ENCODE data around the gene ALKBH1. TPM values are rescaled to one million over a fixed set of nuclear protein-coding genes. Genes with fewer than 3 reads are reported as not detected.
"Not testable (repeated sequence)": the region's sequence is repeated elsewhere in the genome, so short reads cannot be mapped to it uniquely, and the experiment has no call there.

ALKBH1 gene
- polyA plus RNA-seq, 1 donor from 2014 or later = 10.2 TPM

DNA sequence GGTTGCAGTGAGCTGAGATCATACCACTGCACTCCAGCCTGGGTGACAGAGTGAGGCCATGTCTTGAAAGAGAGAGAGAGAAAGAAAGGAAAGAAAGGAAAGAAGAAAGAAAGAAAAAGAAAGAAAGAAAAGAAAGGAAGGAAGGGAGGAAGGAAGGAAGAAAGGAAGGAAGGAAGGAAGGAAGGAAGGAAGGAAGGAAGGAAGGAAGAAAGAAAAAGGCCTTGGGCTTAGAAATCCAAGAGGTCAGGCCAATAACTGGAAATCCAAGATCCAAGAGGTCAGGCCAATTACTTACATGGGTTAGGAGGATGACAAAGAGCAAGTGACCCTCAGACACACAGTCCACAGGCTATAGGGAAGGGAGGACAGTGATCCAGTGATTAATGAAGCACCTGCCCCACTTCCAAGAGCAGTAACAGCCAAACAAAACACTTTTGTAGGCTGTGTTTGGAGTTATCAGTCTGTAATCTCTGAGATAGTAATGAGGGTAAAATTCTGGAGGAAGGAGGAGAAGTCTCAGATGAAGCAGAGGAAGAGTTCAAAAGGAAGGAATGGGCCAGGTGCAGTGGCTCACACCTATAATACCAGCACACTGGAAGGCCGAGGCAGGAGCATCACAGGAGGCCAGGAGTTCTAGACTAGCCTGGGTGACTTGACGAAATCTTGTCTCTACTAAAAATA lies 59.2 kb downstream of the ALKBH1 start:
- H3K9me3 Mint-ChIP-seq = peaks cover 0 to 8% (median 1%) of the 10 kb centered on the region in 3 donors
- no peaks in the 10 kb centered on the region for H3K36me3 Mint-ChIP-seq
- no peak overlapping the region for H3K27ac Mint-ChIP-seq
- H3K4me3 Mint-ChIP-seq = no peak overlapping the region
- peaks cover 0 to 4% (median 0%) of the 10 kb centered on the region in 3 donors for H3K4me1 Mint-ChIP-seq
- H3K27me3 Mint-ChIP-seq = no peaks in the 10 kb centered on the region

DNA sequence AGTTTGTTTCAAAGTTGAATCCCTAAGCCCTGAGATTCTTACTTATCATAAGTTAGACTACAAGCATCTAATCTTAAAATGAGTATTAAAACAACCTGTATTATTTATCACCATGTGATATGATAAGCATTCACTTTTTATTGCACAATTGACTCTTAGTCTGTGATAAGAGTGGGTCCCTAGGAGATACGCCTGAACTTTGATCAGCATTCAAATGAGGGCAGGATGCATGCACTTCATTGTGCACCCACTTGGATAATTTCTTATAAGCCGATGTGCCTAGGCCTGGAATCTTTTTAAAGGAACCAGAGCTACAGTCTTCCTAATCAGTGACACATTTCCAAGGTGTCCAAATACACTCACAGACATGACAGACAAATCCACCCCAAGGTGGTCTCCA lies 60.0 kb downstream of the ALKBH1 start:
- Mint-ChIP-seq H3K4me1 (peaks cover 0 to 4% (median 0%) of the 10 kb centered on the region in 3 donors), H3K27me3 (no peaks in the 10 kb centered on the region), H3K36me3 (no peaks in the 10 kb centered on the region), H3K9me3 (peaks cover 0 to 8% (median 1%) of the 10 kb centered on the region in 3 donors), H3K4me3 (no peak overlapping the region), H3K27ac (no peak overlapping the region)

DNA sequence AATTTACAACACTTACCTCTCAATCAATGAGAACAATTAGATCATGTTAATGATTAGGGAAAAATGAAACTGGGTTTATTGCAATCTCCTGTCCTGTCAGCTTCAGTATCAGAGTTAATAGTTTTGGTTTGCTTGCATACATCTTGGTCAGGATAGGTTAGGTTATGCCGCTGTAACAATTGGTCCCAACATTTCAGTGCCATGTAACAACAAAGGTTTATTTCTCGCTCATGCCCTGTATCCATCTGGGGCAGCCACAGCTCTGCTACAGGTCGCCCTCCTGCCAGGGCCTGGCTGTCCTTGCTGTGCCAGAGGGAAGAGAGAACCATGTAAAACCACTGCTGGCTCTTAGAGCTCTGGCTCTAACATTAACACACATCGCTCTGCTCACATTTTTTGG lies 60.9 kb downstream of the ALKBH1 start:
- no peak overlapping the region for H3K27ac Mint-ChIP-seq
- H3K9me3 Mint-ChIP-seq = peaks cover 0 to 8% (median 1%) of the 10 kb centered on the region in 3 donors

DNA sequence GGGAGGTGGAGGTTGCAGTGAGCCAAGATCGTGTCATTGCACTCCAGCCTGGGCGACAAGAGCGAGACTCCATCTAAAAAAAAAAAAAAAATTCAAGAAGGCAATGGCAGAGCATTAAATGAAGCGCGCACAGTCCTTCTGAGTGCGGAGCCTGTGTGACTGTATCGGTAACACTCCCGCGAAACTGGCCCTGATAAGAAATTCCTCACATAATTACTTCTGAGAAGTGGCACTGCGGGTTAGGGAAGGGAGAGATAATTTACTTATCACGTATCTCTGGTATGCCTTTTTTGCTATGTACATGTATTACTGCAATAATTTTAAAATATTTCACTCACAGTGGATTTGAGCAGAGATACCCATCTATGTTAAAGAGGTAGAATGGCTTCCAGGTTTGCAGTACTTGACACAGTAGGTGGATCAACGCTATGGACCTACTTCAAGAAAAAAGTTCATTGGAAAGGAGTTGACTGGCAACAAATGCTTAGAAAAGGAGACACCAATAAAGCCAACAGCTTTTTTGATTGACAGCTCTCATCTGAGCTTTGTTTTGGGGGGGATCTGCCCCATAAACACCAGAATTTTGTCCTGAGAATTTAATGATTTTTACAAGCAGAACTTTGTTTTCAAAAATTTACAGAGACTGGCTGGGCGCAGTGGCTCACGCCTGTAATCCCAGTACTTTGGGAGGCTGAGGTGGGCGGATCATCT lies 62.1 kb downstream of the ALKBH1 start:
- no peak overlapping the region for H3K27ac Mint-ChIP-seq
- peaks cover 2% of the 10 kb centered on the region for H3K36me3 Mint-ChIP-seq
- H3K27me3 Mint-ChIP-seq = no peaks in the 10 kb centered on the region
- H3K9me3 Mint-ChIP-seq = peaks cover 0 to 8% (median 1%) of the 10 kb centered on the region in 3 donors
- no peak overlapping the region for H3K4me3 Mint-ChIP-seq
- H3K4me1 Mint-ChIP-seq = peaks cover 12 to 16% (median 13%) of the 10 kb centered on the region in 3 donors

More for the DNA sequence above, 60.9 kb downstream of the ALKBH1 start:
- Mint-ChIP-seq H3K36me3 (no peaks in the 10 kb centered on the region), H3K27me3 (no peaks in the 10 kb centered on the region), H3K4me3 (no peak overlapping the region), H3K4me1 (peaks cover 5 to 8% (median 5%) of the 10 kb centered on the region in 3 donors)

DNA sequence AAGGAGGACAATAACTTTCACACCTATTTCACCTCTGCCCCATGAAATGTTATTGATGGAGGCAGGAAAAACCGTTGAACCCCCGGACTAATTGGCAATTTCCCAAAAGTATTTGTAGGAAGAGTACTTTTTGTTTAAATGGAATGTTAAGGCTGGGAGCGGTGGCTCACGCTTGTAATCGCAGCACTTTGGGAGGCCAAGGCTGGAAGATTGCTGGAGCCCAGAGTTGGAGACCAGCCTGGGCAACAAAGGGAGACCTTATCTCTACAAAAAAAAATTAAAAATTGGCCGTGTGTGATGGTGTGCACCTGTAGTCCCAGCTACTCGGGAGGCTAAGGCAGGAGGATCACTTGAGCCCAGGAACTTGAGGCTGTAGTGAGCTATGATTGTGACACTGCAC lies 65.4 kb downstream of the ALKBH1 start:
- peaks cover 12 to 16% (median 13%) of the 10 kb centered on the region in 3 donors for H3K4me1 Mint-ChIP-seq
- peak overlapping the region in 2 of 3 donors; percentile 92 to 97 for H3K27ac Mint-ChIP-seq
- H3K36me3 Mint-ChIP-seq = peaks cover 2% of the 10 kb centered on the region
- H3K27me3 Mint-ChIP-seq = no peaks in the 10 kb centered on the region
- H3K4me3 Mint-ChIP-seq = peak overlapping the region; percentile 95 to 99 (median 97)
- peaks cover 0 to 11% (median 1%) of the 10 kb centered on the region in 3 donors for H3K9me3 Mint-ChIP-seq

DNA sequence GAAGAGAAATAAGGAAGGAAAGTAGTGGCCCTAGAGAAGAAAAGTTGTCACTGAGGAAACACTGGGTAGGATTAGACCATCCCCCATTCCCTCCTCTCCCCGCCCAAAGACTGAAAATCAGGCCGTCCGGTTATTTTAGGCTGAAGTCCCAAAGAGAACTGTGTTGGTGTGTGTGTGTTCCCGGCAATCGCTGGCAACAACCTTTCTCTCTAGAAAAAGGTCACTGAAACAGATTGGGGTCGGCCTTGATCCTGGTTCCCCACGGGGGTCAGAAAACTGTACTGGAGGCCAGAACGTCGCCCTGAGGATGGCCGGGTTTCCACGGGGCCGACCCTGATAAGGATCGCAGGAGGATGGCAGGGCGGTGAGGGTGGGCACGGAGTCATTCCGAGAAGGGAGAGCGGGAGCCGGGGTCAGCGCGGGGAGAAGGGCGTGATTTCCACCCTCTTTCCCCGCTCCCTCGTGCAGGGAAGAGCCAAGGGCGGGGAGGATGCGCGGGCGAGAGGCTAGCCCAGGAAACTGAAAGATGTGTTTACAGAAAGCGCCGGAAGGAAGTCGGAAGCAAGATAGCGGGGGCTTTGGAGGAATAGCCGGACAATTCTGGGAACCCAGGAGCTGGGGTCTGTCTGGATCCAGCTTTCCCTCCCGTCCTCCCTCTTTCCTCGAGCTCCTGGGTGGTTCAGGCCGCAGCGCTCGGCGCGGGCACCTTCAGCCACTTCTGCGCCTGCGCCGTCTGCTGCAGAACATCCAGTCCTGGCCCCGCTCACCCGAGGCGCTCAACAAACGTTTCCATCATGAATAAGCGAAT lies 66.1 kb downstream of the ALKBH1 start:
- Mint-ChIP-seq H3K4me3 (peak overlapping the region; percentile 95 to 99 (median 97)), H3K4me1 (peaks cover 12 to 16% (median 13%) of the 10 kb centered on the region in 3 donors), H3K9me3 (peaks cover 0 to 7% (median 1%) of the 10 kb centered on the region in 3 donors), H3K36me3 (peaks cover 2% of the 10 kb centered on the region), H3K27ac (peak overlapping the region; percentile 78 to 97 (median 92)), H3K27me3 (no peaks in the 10 kb centered on the region)

DNA sequence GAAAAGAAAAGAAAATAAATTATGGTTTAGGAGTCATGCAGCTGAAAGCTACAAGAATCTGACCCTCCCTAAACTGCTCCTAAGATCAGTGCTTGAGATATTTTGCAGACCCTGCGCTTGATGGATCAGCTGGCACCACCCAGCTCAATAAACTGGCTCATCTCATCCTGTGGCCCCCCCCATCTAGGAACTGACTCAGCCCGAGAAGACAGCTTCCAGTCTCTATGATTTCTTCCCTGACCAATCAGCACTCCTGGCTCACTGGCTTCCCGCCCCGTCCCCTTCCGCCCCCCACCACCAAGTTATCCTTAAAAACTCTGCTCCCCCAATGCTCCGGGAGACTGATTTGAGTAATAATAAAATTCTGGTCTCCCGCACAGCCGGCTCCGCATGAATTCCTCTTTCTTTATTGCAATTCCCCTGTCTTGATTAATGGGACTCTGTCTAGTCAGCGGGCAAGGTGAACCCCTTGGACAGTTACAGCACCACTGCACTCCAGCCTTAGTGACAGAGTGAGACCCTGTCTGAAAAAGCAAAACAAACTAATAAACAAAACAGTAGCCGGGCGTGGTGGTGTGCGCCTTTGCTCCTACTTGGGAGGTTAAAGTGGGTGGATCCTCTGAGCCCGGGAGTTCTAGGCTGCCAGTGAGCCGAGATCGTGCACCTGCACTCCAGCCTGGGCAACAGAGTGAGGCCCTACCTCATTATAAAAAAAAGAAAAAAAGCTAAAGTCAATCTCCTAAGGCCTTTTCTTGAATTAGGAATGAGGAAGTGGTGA lies 66.9 kb downstream of the ALKBH1 start:
- Mint-ChIP-seq H3K4me3 (peak overlapping the region; percentile 95 to 99 (median 97)), H3K36me3 (peaks cover 2% of the 10 kb centered on the region), H3K4me1 (peaks cover 11 to 16% (median 12%) of the 10 kb centered on the region in 3 donors), H3K27ac (peak overlapping the region in 2 of 3 donors; percentile 92 to 97), H3K9me3 (peaks cover 0 to 4% (median 0%) of the 10 kb centered on the region in 3 donors), H3K27me3 (no peaks in the 10 kb centered on the region)

DNA sequence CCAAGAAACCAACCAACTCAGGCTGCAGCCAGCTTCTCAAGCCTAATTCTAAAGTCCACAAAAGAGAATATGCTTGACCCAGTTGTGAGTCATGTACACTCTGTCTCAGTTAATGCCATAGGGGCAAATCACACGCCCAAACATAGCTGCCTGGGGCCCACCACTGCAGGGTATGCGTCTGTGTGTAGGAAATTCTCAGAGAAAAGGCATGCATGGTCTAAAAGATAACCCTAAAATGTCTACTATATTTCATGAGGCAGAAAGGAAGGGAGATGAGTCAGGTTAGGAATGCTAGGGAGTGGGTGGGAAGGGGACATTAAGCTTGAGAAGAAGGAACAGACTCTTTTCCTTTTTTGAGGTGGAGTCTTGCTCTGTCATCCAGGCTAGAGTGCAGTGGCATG lies 69.1 kb downstream of the ALKBH1 start:
- Mint-ChIP-seq H3K27ac (no peak overlapping the region), H3K4me1 (peaks cover 11 to 16% (median 12%) of the 10 kb centered on the region in 3 donors), H3K27me3 (peaks cover 1% of the 10 kb centered on the region), H3K9me3 (peaks cover 0 to 4% (median 0%) of the 10 kb centered on the region in 3 donors), H3K36me3 (peaks cover 2% of the 10 kb centered on the region), H3K4me3 (no peak overlapping the region)

DNA sequence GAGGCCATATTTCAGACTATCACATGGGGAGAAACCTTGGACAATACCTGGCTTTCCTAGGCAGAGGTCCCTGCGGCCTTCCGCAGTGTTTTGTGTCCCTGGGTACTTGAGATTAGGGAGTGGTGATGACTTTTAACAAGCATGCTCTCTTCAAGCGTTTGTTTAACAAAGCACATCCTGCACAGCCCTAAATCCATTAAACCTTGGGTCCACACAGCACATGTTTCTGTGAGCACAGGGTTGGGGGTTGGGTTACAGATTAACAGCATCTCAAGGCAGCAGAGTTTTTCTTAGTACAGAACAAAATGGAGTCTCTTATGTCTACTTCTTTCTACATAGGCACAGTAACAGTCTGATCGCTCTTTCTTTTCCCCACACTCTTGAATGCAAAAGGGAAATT lies 72.0 kb downstream of the ALKBH1 start:
- H3K9me3 Mint-ChIP-seq, H3K4me3 Mint-ChIP-seq, H3K4me1 Mint-ChIP-seq: not testable (repeated sequence)

DNA sequence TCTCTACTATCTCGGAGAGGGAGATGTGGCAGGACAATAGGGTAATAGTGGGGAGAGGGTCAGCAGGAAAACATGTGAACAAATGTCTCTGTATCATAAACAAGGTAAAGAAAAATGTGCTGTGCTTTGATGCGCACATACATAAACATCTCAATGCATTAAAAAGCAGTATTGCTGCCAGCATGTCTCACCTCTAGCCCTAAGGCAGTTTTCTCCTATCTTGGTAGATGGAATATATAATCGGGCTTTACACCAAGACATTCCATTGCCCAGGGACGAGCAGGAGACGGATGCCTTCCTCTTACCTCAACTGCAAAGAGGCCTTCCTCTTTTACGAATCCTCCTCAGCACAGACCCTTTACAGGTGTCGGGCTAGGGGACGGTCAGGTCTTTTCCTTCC lies 72.4 kb downstream of the ALKBH1 start:
- H3K36me3 Mint-ChIP-seq, H3K27me3 Mint-ChIP-seq, H3K27ac Mint-ChIP-seq, H3K4me3 Mint-ChIP-seq, H3K4me1 Mint-ChIP-seq, H3K9me3 Mint-ChIP-seq: not testable (repeated sequence)

More for the DNA sequence above, 72.0 kb downstream of the ALKBH1 start:
- not testable (repeated sequence) for H3K36me3 Mint-ChIP-seq, H3K27me3 Mint-ChIP-seq
- H3K27ac Mint-ChIP-seq = peak overlapping the region in 1 of 3 donors; percentile 71

DNA sequence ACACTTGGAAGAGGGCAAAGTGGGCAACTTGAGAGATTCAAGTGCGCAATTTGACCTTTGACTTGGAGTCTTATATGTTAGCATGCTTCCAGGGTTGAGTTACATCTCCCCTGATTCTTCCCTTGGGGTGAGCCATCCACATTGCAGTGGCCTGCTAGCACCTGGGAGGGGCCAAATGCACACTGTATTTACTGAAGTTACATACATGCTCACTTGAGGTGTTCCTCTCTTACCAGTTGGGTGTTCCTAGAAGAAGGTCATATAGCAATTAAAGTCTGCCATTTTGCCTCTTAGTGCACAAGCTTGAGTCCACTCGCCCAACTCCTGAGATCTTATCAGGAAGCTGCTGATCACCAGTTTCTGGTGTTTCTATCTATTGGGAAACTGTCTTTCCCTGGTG lies 77.7 kb downstream of the ALKBH1 start:
- peaks cover 0 to 13% (median 6%) of the 10 kb centered on the region in 3 donors for H3K9me3 Mint-ChIP-seq
- no peak overlapping the region for H3K27ac Mint-ChIP-seq
- peaks cover 1% of the 10 kb centered on the region for H3K27me3 Mint-ChIP-seq
- no peak overlapping the region for H3K4me3 Mint-ChIP-seq
- peaks cover 4% of the 10 kb centered on the region for H3K36me3 Mint-ChIP-seq
- H3K4me1 Mint-ChIP-seq = no peaks in the 10 kb centered on the region

DNA sequence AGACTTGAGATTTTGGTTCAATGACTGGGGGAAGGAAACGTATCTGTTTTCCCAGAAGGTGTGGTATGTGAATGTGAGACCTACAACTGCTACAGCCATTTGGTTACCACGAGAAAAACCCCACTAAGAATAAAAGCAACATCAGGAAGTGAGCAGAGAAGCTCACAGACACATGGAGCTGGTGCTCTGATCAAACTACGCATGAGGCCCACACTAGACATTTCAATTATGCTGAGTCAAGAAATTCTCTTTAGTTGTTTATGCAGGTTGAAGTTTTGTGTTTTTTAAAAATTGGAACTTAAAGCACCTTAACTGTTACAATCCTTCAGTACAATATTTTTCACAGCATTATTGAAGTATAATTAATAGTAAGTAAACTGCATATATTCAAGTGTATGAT lies 82.5 kb downstream of the ALKBH1 start:
- peaks cover 0 to 8% (median 6%) of the 10 kb centered on the region in 3 donors for H3K9me3 Mint-ChIP-seq

DNA sequence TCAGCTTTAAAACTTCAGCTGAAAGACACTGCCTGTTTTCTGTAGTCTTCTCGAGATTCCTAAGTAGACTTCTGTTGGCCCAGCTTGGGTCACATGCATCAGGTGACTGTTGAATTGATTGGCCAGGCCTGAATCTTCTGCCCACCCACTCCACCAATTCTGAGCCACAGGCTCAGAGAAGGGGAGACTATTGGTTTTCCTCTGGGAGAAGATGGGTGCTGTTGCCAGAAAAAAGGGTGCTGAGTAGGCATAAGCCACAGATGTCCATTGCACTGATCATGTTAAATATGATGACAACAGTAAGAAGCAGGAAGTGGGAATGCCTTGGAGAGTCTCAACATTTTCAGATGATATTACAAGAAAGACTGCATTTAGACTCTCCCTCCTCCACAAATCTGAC lies 84.6 kb downstream of the ALKBH1 start:
- H3K36me3 Mint-ChIP-seq = peaks cover 1% of the 10 kb centered on the region
- no peaks in the 10 kb centered on the region for H3K27me3 Mint-ChIP-seq
- peaks cover 0 to 3% (median 0%) of the 10 kb centered on the region in 3 donors for H3K9me3 Mint-ChIP-seq
- H3K4me3 Mint-ChIP-seq = no peak overlapping the region
- H3K27ac Mint-ChIP-seq = no peak overlapping the region
- H3K4me1 Mint-ChIP-seq = no peaks in the 10 kb centered on the region

More for the DNA sequence above, 82.5 kb downstream of the ALKBH1 start:
- Mint-ChIP-seq H3K36me3 (peaks cover 5% of the 10 kb centered on the region), H3K27me3 (no peaks in the 10 kb centered on the region), H3K4me1 (no peaks in the 10 kb centered on the region), H3K4me3 (no peak overlapping the region), H3K27ac (no peak overlapping the region)
